Endothelial cell of umbilical vein (primary cell): ENCODE results near the gene ARF1. TPM values are rescaled to one million over a fixed set of nuclear protein-coding genes. Genes with fewer than 3 reads are reported as not detected.

ENCODE experiments used
- BruUV-seq: library from RNA; stranded (reverse); fragments of 400-500 nt; replicated peaks from 2 replicates; lab custom pipeline; 2021; lab: Mats Ljungman, UMichigan
- CTCF ChIA-PET: fragments of 300-600, 350-600 bp; sonication (Branson Sonifier 250); formaldehyde crosslinking; loops from one replicate; lab custom pipeline; 2021; ENCODE audit warnings: antibody characterized with exemption, inconsistent platforms; lab: Charles Lee
- POLR2A ChIA-PET: fragments of 300-600, 350-600 bp; sonication (Branson Sonifier 250); formaldehyde crosslinking; loops from one replicate; lab custom pipeline; 2021; ENCODE audit warnings: antibody characterized with exemption, inconsistent platforms; lab: Charles Lee
- DNase-seq: peaks from one replicate; pipeline ENCODE4 v3.0.0-alpha.2; 2011; ENCODE audit warnings: low read depth, low spot score
- FAIRE-seq: peaks from 2 replicates; lab custom pipeline; 2011; peaks lifted over from hg19 to GRCh38; lab: Jason Lieb, UNC
- H2AFZ ChIP-seq: 2 replicates; pipeline ENCODE4 v1.6.0; 2012; ENCODE audit warnings: low read depth, low read length, control low read depth, inconsistent platforms
- H3K27ac ChIP-seq: 2 replicates; pipeline ENCODE4 v1.5.1; 2011; ENCODE audit warnings: low read depth, mild to moderate bottlenecking, control low read depth, low read length, moderate library complexity; ENCODE audit not compliant: insufficient read depth
- H3K27me3 ChIP-seq, 2 experiments: 2 replicates each; pipeline versions ENCODE4 v1.6.0 to v1.6.1; 2011; ENCODE audit warnings: low read length in 2 of 2, mixed read lengths in 1 of 2; ENCODE audit not compliant: control insufficient read depth in 2 of 2, insufficient read depth in 2 of 2
- H3K36me3 ChIP-seq, 2 experiments: 2 replicates in 1 of 2; 3 replicates in 1 of 2; pipeline ENCODE4 v1.5.1; 2011; ENCODE audit warnings: low read length in 2 of 2, mild to moderate bottlenecking in 1 of 2, moderate library complexity in 1 of 2; ENCODE audit not compliant: control insufficient read depth in 2 of 2, insufficient read depth in 2 of 2; ENCODE audit errors: extremely low read depth in 1 of 2
- H3K4me1 ChIP-seq: 3 replicates; pipeline ENCODE4 v1.5.1; 2011; ENCODE audit warnings: mild to moderate bottlenecking, low read length; ENCODE audit not compliant: control insufficient read depth, insufficient read depth; ENCODE audit errors: extremely low read depth
- H3K4me2 ChIP-seq: 2 replicates; pipeline ENCODE4 v1.6.1; 2011; ENCODE audit warnings: low read length, control low read depth, mixed read lengths; ENCODE audit not compliant: insufficient read depth
- H3K4me3 ChIP-seq, 3 experiments: fragments of 200-600 bp in 1 of 3; sonication (generic), shearing (Covaris generic) in 1 of 3; replicated peaks in 1 of 3; 2 replicates each; pipeline ENCODE4 v1.5.1; 2011 to 2016; ENCODE audit warnings: control low read depth in 3 of 3, low read length in 3 of 3, mild to moderate bottlenecking in 2 of 3, inconsistent platforms in 1 of 3, low read depth in 1 of 3, moderate library complexity in 1 of 3; ENCODE audit not compliant: insufficient read depth in 1 of 3
- H3K79me2 ChIP-seq: 2 replicates; pipeline ENCODE4 v1.6.0; 2012; ENCODE audit warnings: low read length, inconsistent platforms; ENCODE audit not compliant: control insufficient read depth, insufficient read depth
- H3K9ac ChIP-seq: replicated peaks from 2 replicates; pipeline ENCODE3; 2011; ENCODE audit warnings: low read length, control low read depth; ENCODE audit not compliant: insufficient read depth; ENCODE audit errors: extremely low read depth
- H3K9me1 ChIP-seq: replicated peaks from 3 replicates; pipeline ENCODE4 v1.6.0; 2011; ENCODE audit warnings: mild to moderate bottlenecking, low read length; ENCODE audit not compliant: control insufficient read depth, insufficient read depth; ENCODE audit errors: extremely low read depth
- H3K9me3 ChIP-seq: replicated peaks from 2 replicates; pipeline ENCODE4 v1.5.1; 2012; ENCODE audit warnings: low read length, inconsistent platforms; ENCODE audit not compliant: control insufficient read depth, insufficient read depth
- H4K20me1 ChIP-seq: replicated peaks from 2 replicates; pipeline ENCODE3; 2011; ENCODE audit warnings: mild to moderate bottlenecking, low read length; ENCODE audit not compliant: control insufficient read depth, insufficient read depth; ENCODE audit errors: extremely low read depth
- EZH2 ChIP-seq: IDR thresholded peaks from 2 replicates; pipeline ENCODE4 v1.6.1; 2012; ENCODE audit warnings: borderline replicate concordance, low read depth, mild to moderate bottlenecking, moderate library complexity, low read length, inconsistent platforms; ENCODE audit not compliant: severe bottlenecking
- FOS ChIP-seq: IDR thresholded peaks from 2 replicates; pipeline ENCODE4 v1.6.1; 2011; ENCODE audit warnings: mild to moderate bottlenecking, low read length, moderate library complexity, borderline replicate concordance; ENCODE audit not compliant: insufficient read depth
- GATA2 ChIP-seq: IDR thresholded peaks from 2 replicates; pipeline ENCODE4 v1.7.0; 2011; ENCODE audit warnings: low read depth, mild to moderate bottlenecking, moderate library complexity, mixed read lengths, low read length; ENCODE audit not compliant: insufficient read length, insufficient read depth
- JUN ChIP-seq: IDR thresholded peaks from 2 replicates; pipeline ENCODE4 v1.6.1; 2011; ENCODE audit warnings: borderline replicate concordance, low read depth; ENCODE audit not compliant: insufficient read length, insufficient read depth
- MAX ChIP-seq: IDR thresholded peaks from 2 replicates; pipeline ENCODE4 v1.6.1; 2011; ENCODE audit not compliant: insufficient read depth, insufficient read length
- MYC ChIP-seq: IDR thresholded peaks from one replicate; pipeline ENCODE4 v1.6.1; 2011; ENCODE audit warnings: mild to moderate bottlenecking, low read depth, low read length
- POLR2A ChIP-seq: IDR thresholded peaks from 2 replicates; pipeline ENCODE4 v1.6.1; 2012; ENCODE audit warnings: low read depth, mild to moderate bottlenecking, control low read depth, low read length
- POLR2AphosphoS5 ChIP-seq: IDR thresholded peaks from 2 replicates; pipeline ENCODE4 v1.6.1; 2012; ENCODE audit warnings: low read depth, mild to moderate bottlenecking, control low read depth, low read length, moderate library complexity; ENCODE audit not compliant: insufficient read depth
- dilution Hi-C: fragments of 300-500 bp; cut with MboI; formaldehyde crosslinking; loops from one replicate; pipeline ENCODE4 v1.15.0; 2019; ENCODE audit warnings: low sequenced_read_pairs; ENCODE audit not compliant: extremely low pct_ligation_motif_present
- intact Hi-C: fragments of 100-400 bp; cut with micrococcal nuclease; formaldehyde crosslinking; loops from one replicate; pipeline ENCODE4 v1.10.0; 2022
- polyA plus RNA-seq, 4 experiments: library from polyadenylated mRNA; depleted of rRNA in 3 of 4; stranded (reverse) in 3 of 4; unstranded in 1 of 4; fragments of >200 nt; gene quantifications; 2 replicates each; pipeline versions ENCODE4 v1.2.1 to v1.2.3, GENCODE V29; 2011 to 2012; ENCODE audit warnings: missing spikeins in 1 of 4
- total RNA-seq: library from RNA; stranded (reverse); gene quantifications from 2 replicates; pipeline ENCODE4 v1.2.3, GENCODE V29; 2021
- TF ChIP-seq, protein P1 (sequence below), 2 donors: IDR thresholded peaks; 1 replicate in 1 of 2; 2 replicates in 1 of 2; pipeline ENCODE4 v1.5.1; 2011; ENCODE audit warnings: low read length in 2 of 2, mild to moderate bottlenecking in 2 of 2, moderate library complexity in 2 of 2, control low read depth in 1 of 2, inconsistent platforms in 1 of 2, low read depth in 1 of 2; ENCODE audit not compliant: insufficient read depth in 1 of 2; ENCODE audit errors: extremely low read depth in 1 of 2

The ARF1 gene
- total and polyA plus RNA-seq, 2 donors (not counting 3 experiments of a cell fraction or from before 2014, with no cell fraction given), result 499 to 844 TPM

GRCh38 chr1:228112617-228113016, 30.1 kb downstream of the ARF1 start:
- Histone ChIP-seq H3K4me3 (no peak overlapping the region), H3K4me1 (peaks cover 13% of the 10 kb centered on the region), H3K36me3 (peaks cover 0 to under 1% of the 10 kb centered on the region in 2 experiments), H3K9me1 (no peaks in the 10 kb centered on the region), H3K4me2 (no peak overlapping the region), H3K9ac (no peak overlapping the region), H3K27me3 (no peaks in the 10 kb centered on the region), H3K9me3 (no peaks in the 10 kb centered on the region), H3K79me2 (peaks cover 13% of the 10 kb centered on the region), H4K20me1 (no peaks in the 10 kb centered on the region), H3K27ac (no peak overlapping the region), H2AFZ (no peak overlapping the region)
- dilution Hi-C loops, result no loop called here
- CTCF ChIA-PET, result interaction anchor here (0.8 kb wide), 1 partner anchor 18 kb away, joined by 6 read pairs; no protein-coding TSS in a partner anchor
- no peak for FAIRE-seq
- intact Hi-C loops, result no loop called here
- no peak for DNase-seq
- TF ChIP-seq MAX, result no peak
- TF ChIP-seq POLR2AphosphoS5, result no peak
- TF ChIP-seq FOS, result no peak
- no peak for TF ChIP-seq JUN
- no peak for TF ChIP-seq EZH2
- no peak for TF ChIP-seq MYC
- TF ChIP-seq POLR2A, result no peak
- TF ChIP-seq GATA2, result no peak
- TF ChIP-seq, protein P1, sequence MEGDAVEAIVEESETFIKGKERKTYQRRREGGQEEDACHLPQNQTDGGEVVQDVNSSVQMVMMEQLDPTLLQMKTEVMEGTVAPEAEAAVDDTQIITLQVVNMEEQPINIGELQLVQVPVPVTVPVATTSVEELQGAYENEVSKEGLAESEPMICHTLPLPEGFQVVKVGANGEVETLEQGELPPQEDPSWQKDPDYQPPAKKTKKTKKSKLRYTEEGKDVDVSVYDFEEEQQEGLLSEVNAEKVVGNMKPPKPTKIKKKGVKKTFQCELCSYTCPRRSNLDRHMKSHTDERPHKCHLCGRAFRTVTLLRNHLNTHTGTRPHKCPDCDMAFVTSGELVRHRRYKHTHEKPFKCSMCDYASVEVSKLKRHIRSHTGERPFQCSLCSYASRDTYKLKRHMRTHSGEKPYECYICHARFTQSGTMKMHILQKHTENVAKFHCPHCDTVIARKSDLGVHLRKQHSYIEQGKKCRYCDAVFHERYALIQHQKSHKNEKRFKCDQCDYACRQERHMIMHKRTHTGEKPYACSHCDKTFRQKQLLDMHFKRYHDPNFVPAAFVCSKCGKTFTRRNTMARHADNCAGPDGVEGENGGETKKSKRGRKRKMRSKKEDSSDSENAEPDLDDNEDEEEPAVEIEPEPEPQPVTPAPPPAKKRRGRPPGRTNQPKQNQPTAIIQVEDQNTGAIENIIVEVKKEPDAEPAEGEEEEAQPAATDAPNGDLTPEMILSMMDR (IDR thresholded peaks at IDR 0.05; ENCODE audit: extremely low read depth in 1 of 2, insufficient read depth in 1 of 2, low read depth in 1 of 2, low read length in 2 of 2), result no peak
- POLR2A ChIA-PET, result no interaction called here
- no TSS peak for BruUV-seq
